Measurements from ENCODE around the gene TDP1. TPM values are rescaled to one million over a fixed set of nuclear protein-coding genes. Genes with fewer than 3 reads are reported as not detected.

The TDP1 gene
- total RNA-seq, 1 donor from 2014 or later = 54.3 TPM

- H3K27ac Mint-ChIP-seq (ENCODE audit: unreplicated experiment) = no peak overlapping the region
- no peaks in the 10 kb centered on the region for H3K4me1 Mint-ChIP-seq
- H3K36me3 Mint-ChIP-seq (ENCODE audit: low read depth) = peaks cover 14% of the 10 kb centered on the region
- TF ChIP-seq, protein P1, sequence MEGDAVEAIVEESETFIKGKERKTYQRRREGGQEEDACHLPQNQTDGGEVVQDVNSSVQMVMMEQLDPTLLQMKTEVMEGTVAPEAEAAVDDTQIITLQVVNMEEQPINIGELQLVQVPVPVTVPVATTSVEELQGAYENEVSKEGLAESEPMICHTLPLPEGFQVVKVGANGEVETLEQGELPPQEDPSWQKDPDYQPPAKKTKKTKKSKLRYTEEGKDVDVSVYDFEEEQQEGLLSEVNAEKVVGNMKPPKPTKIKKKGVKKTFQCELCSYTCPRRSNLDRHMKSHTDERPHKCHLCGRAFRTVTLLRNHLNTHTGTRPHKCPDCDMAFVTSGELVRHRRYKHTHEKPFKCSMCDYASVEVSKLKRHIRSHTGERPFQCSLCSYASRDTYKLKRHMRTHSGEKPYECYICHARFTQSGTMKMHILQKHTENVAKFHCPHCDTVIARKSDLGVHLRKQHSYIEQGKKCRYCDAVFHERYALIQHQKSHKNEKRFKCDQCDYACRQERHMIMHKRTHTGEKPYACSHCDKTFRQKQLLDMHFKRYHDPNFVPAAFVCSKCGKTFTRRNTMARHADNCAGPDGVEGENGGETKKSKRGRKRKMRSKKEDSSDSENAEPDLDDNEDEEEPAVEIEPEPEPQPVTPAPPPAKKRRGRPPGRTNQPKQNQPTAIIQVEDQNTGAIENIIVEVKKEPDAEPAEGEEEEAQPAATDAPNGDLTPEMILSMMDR (conservative IDR thresholded peaks at IDR 0.05) = no peak
- DNase-seq (ENCODE audit: low read depth, low spot score) = no peak
- no peaks in the 10 kb centered on the region for H3K27me3 Mint-ChIP-seq (ENCODE audit: low read depth)
- no peaks in the 10 kb centered on the region for H3K9me3 Mint-ChIP-seq
- H3K4me3 Mint-ChIP-seq = no peak overlapping the region
Measured at GRCh38 chr14:90003526-90004307, 48.0 kb downstream of the TDP1 start.

DNA sequence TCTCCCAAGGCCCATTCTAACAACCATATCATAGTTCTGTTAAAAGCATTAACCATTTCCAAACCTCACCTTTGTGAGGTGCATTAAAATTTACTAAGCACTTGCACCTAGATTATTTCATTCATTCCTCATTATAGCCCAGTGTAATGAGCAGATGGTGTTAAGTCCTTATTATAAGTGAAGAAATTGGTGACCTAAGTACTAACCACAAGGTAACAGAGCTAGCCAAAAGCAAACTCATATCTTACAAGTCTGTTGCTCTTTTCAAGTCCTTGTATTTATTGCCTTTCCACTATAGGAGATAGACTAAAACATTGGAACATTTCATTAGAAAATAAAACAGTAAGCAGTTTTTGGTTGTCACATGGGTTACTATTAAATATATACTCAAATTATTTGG, 49.7 kb downstream of the TDP1 start:
- DNase-seq (ENCODE audit: low read depth, low spot score) = no peak
- Mint-ChIP-seq H3K9me3 (no peaks in the 10 kb centered on the region), H3K4me3 (no peak overlapping the region), H3K27me3 (ENCODE audit: low read depth) (no peaks in the 10 kb centered on the region), H3K36me3 (ENCODE audit: low read depth) (peaks cover 18% of the 10 kb centered on the region), H3K4me1 (no peaks in the 10 kb centered on the region), H3K27ac (ENCODE audit: unreplicated experiment) (no peak overlapping the region)
- TF ChIP-seq, protein P1 (conservative IDR thresholded peaks at IDR 0.05) = no peak

- TF ChIP-seq, protein P1 (conservative IDR thresholded peaks at IDR 0.05) = no peak
- H3K4me1 Mint-ChIP-seq = no peaks in the 10 kb centered on the region
- no peak overlapping the region for H3K4me3 Mint-ChIP-seq
- H3K36me3 Mint-ChIP-seq (ENCODE audit: low read depth) = peaks cover 24% of the 10 kb centered on the region
- no peak overlapping the region for H3K27ac Mint-ChIP-seq (ENCODE audit: unreplicated experiment)
- peaks cover 2% of the 10 kb centered on the region for H3K9me3 Mint-ChIP-seq
- no peaks in the 10 kb centered on the region for H3K27me3 Mint-ChIP-seq (ENCODE audit: low read depth)
- no peak for DNase-seq (ENCODE audit: low read depth, low spot score)
Measured at GRCh38 chr14:90005939-90006530, 50.3 kb downstream of the TDP1 start.

- Mint-ChIP-seq H3K27ac (ENCODE audit: unreplicated experiment) (no peak overlapping the region), H3K9me3 (peaks cover 3% of the 10 kb centered on the region), H3K4me3 (no peak overlapping the region), H3K4me1 (peaks cover 9% of the 10 kb centered on the region), H3K36me3 (ENCODE audit: low read depth) (peaks cover 38% of the 10 kb centered on the region), H3K27me3 (ENCODE audit: low read depth) (no peaks in the 10 kb centered on the region)
- TF ChIP-seq, protein P1 (conservative IDR thresholded peaks at IDR 0.05) = no peak
- DNase-seq (ENCODE audit: low read depth, low spot score) = no peak
Measured at GRCh38 chr14:90017371-90017770, 61.6 kb downstream of the TDP1 start.

DNA sequence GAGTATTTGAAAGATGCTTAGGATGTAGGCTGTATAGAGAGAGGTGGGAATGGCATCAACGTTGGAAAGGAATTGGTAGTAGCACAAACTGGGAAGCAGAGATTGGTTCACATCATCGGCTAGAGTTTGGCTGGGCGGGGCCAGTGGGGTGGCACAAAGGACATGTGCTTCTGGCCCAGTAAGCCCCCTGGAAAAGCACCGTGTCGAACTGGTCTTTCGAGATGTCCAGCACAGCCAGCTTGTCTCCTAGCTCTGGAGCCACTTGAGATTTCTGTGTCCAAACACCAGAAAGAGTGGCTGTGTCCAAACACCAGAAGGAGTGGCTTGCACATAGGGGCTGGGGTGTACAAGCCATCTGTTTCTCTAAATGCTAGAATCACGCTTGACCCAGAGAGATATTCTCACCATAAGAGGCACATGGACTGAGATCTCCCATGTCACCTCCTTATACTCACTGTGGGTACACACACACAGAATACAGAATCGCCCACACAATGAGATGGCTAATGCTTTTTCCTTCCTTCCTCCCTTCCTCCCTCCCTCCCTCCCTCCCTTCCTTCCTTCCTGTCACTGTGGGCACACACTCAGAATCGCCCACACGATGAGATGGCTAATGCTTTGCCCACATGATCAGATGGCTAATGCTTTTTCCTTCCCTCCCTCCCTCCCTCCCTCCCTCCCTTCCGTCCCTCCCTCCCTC, 64.2 kb downstream of the TDP1 start:
- Mint-ChIP-seq H3K9me3 (no peaks in the 10 kb centered on the region), H3K27me3 (ENCODE audit: low read depth) (no peaks in the 10 kb centered on the region), H3K4me3 (no peak overlapping the region), H3K36me3 (ENCODE audit: low read depth) (peaks cover 37% of the 10 kb centered on the region), H3K4me1 (peaks cover 9% of the 10 kb centered on the region), H3K27ac (ENCODE audit: unreplicated experiment) (no peak overlapping the region)
- DNase-seq (ENCODE audit: low read depth, low spot score) = no peak
- TF ChIP-seq, protein P1 (conservative IDR thresholded peaks at IDR 0.05) = no peak

Measured in neural crest cell (in vitro differentiated cells).